K562 (cell line): Measurements from ENCODE around the gene UNC13A. TPM values are rescaled to one million over a fixed set of nuclear protein-coding genes. Genes with fewer than 3 reads are reported as not detected.

Source experiments
- ATAC-seq: fragments of 200-7000 bp; cut with Tn5 transposase; 3 replicates; pipeline ENCODE4 v1.9.1; 2020; ENCODE audit warnings: moderate library complexity
- BruUV-seq: library from RNA; stranded (reverse); fragments of 400-500 nt; replicated peaks from 2 replicates; lab custom pipeline; 2021; lab: Mats Ljungman, UMichigan
- CTCF ChIA-PET: fragments of 300-600 bp; formaldehyde crosslinking; extraction: SDS; loops from one replicate; lab custom pipeline; 2021; ENCODE audit warnings: low intra/inter-chr PET ratio; lab: Yijun Ruan, JAX
- POLR2A ChIA-PET: fragments of 300-600, 350-650 bp; sonication (Branson Sonifier 250); formaldehyde crosslinking; extraction: SDS; loops from one replicate; lab custom pipeline; 2021; ENCODE audit warnings: antibody characterized with exemption, inconsistent platforms; lab: Yijun Ruan, JAX
- DNase-seq, 4 experiments: peaks; one replicate each; pipeline versions ENCODE4 v3.0.0 to v3.0.0-alpha.2; 2011 to 2018; ENCODE audit warnings: low spot score in 3 of 4, mixed read lengths in 3 of 4; ENCODE audit errors: extremely low read depth in 1 of 4
- FAIRE-seq: peaks from 2 replicates; lab custom pipeline; 2011; peaks lifted over from hg19 to GRCh38; lab: Jason Lieb, UNC
- H2AFZ ChIP-seq: 2 replicates; pipeline ENCODE4 v1.6.0; 2011; ENCODE audit warnings: low read depth, low read length, control low read depth, inconsistent platforms
- H3K27ac ChIP-seq: fragments of 200-600 bp; 3 replicates; pipeline ENCODE4 v1.8.0; 2011; ENCODE audit warnings: low read depth, mild to moderate bottlenecking, control low read depth, inconsistent platforms, low read length, moderate library complexity, mixed read lengths; ENCODE audit errors: extremely low read depth
- H3K27me3 ChIP-seq, 2 experiments: fragments of 300-600 bp in 1 of 2; 2 replicates in 1 of 2; 3 replicates in 1 of 2; pipeline versions ENCODE4 v1.6.0 to v1.8.0; 2011; ENCODE audit warnings: inconsistent platforms in 2 of 2, low read length in 2 of 2, mild to moderate bottlenecking in 1 of 2, mixed read lengths in 1 of 2, moderate library complexity in 1 of 2; ENCODE audit not compliant: control insufficient read depth in 2 of 2, insufficient read depth in 2 of 2
- H3K36me3 ChIP-seq: fragments of 300-600 bp; 3 replicates; pipeline ENCODE4 v1.8.0; 2011; ENCODE audit warnings: mild to moderate bottlenecking, low read length, inconsistent platforms; ENCODE audit not compliant: control insufficient read depth, insufficient read depth
- H3K4me1 ChIP-seq, 2 experiments: fragments of 200-600 bp in 1 of 2; replicated peaks in 1 of 2; 2 replicates in 1 of 2; 3 replicates in 1 of 2; pipeline versions ENCODE4 v1.5.1 to v1.8.0; 2011; ENCODE audit warnings: inconsistent platforms in 2 of 2, low read length in 2 of 2, mild to moderate bottlenecking in 1 of 2, mixed read lengths in 1 of 2, moderate library complexity in 1 of 2; ENCODE audit not compliant: control insufficient read depth in 2 of 2, insufficient read depth in 2 of 2
- H3K4me2 ChIP-seq: 2 replicates; pipeline ENCODE4 v1.6.1; 2011; ENCODE audit warnings: low read length, control low read depth, inconsistent platforms, mixed read lengths; ENCODE audit not compliant: insufficient read depth
- H3K4me3 ChIP-seq: fragments of 200-600 bp; sonication (generic), shearing (Covaris generic); 2 replicates; pipeline ENCODE4 v1.5.1; 2016; ENCODE audit warnings: control low read depth, inconsistent platforms
- H3K79me2 ChIP-seq: fragments of 200-600 bp; 3 replicates; pipeline ENCODE4 v1.8.0; 2011; ENCODE audit warnings: low read length, inconsistent platforms; ENCODE audit not compliant: control insufficient read depth, insufficient read depth
- H3K9ac ChIP-seq, 2 experiments: 2 replicates each; pipeline versions ENCODE4 v1.6.0 to v1.6.1; 2011; ENCODE audit warnings: low read depth in 2 of 2, low read length in 2 of 2, control low read depth in 1 of 2, inconsistent platforms in 1 of 2, mild to moderate bottlenecking in 1 of 2, mixed read lengths in 1 of 2; ENCODE audit not compliant: insufficient read depth in 1 of 2
- H3K9me1 ChIP-seq: one replicate; pipeline ENCODE4 v1.6.0; 2011; ENCODE audit warnings: inconsistent platforms, mild to moderate bottlenecking, low read length, moderate library complexity; ENCODE audit not compliant: control insufficient read depth, insufficient read depth
- H3K9me3 ChIP-seq: replicated peaks from 2 replicates; pipeline ENCODE4 v1.5.1; 2011; ENCODE audit warnings: low read depth, low read length, inconsistent platforms; ENCODE audit not compliant: control insufficient read depth, insufficient read depth
- H4K20me1 ChIP-seq: replicated peaks from 2 replicates; pipeline ENCODE4 v1.6.1; 2011; ENCODE audit warnings: low read length, inconsistent platforms, mixed read lengths; ENCODE audit not compliant: control insufficient read depth, insufficient read depth
- BCOR ChIP-seq: fragments of 450-650 bp; IDR thresholded peaks from 2 replicates; pipeline ENCODE4 v1.6.1; 2016
- CREB1 ChIP-seq, 2 experiments: sonication (generic) in 1 of 2; formaldehyde crosslinking in 1 of 2; IDR thresholded peaks; 2 replicates each; pipeline versions ENCODE4 v1.6.1 to v1.8.0; 2012 to 2022; ENCODE audit warnings: inconsistent platforms in 1 of 2, mild to moderate bottlenecking in 1 of 2, missing genetic modification reagents in 1 of 2, moderate library complexity in 1 of 2
- KDM1A ChIP-seq, 2 experiments: fragments of 450-650 bp; IDR thresholded peaks; 2 replicates each; pipeline ENCODE4 v1.6.1; 2016; ENCODE audit warnings: mild to moderate bottlenecking in 2 of 2
- MYNN ChIP-seq, 2 experiments: sonication (generic); formaldehyde crosslinking in 1 of 2; IDR thresholded peaks; 2 replicates each; pipeline versions ENCODE4 v1.5.0 to v1.6.1; 2016 to 2020; ENCODE audit warnings: antibody characterized with exemption in 1 of 2, missing genetic modification reagents in 1 of 2
- RAD51 ChIP-seq: fragments of 450-650 bp; IDR thresholded peaks from 2 replicates; pipeline ENCODE4 v1.7.1; 2016; ENCODE audit warnings: low read depth, mild to moderate bottlenecking, borderline replicate concordance
- ZFP36 ChIP-seq: fragments of 150-350 bp; IDR thresholded peaks from 2 replicates; pipeline ENCODE4 v1.6.1; 2018; ENCODE audit warnings: low read length, low read depth; ENCODE audit not compliant: partially characterized antibody
- WGBS: fragments of 100-300 bp; shearing (Covaris generic); methylation state at CpG from one replicate; pipeline ENCODE4 v1.1.6; 2016; ENCODE audit warnings: low coverage, mixed read lengths; ENCODE audit not compliant: insufficient coverage; ENCODE audit errors: missing lambda C conversion rate; 5-methylcytosine and 5-hydroxymethylcytosine counted together
- in situ Hi-C: fragments of 300-500 bp; cut with MboI; formaldehyde crosslinking; loops from 4 replicates; pipeline ENCODE4 v1.15.0; 2018; ENCODE audit warnings: inconsistent platforms, mixed read lengths
- intact Hi-C: fragments of 100-400 bp; cut with micrococcal nuclease; formaldehyde crosslinking; loops from 2 replicates; pipeline ENCODE4 v1.14.2; 2022
- polyA plus RNA-seq, 8 experiments: library from polyadenylated mRNA; depleted of rRNA in 4 of 8; stranded (reverse) in 5 of 8; unstranded in 3 of 8; fragments of >200 nt; fragmentation: Nextera tagmentation in 2 of 8; fragmentation: Illumina TruSeq in 1 of 8; extraction: Ambion mirVana in 2 of 8; extraction: Trizol in 1 of 8; gene quantifications; 2 replicates each; pipeline versions ENCODE4 v1.2.1 to v1.2.3, GENCODE V29; 2011 to 2014; ENCODE audit warnings: inconsistent platforms in 1 of 8, missing spikeins in 1 of 8
- total RNA-seq, 7 experiments: library from RNA; depleted of rRNA in 6 of 7; stranded (reverse); fragments of >200 nt in 6 of 7; fragmentation: Illumina TruSeq in 2 of 7; extraction: Trizol in 2 of 7; gene quantifications; 2 replicates each; pipeline versions ENCODE4 v1.2.1 to v1.2.3, GENCODE V29; 2011 to 2021; ENCODE audit warnings: low replicate concordance in 1 of 7

Gene UNC13A
- total and polyA plus RNA-seq, 9 of the 15 experiments (the other 6 are each of a cell fraction or from before 2014, with no cell fraction given), result 0.03 to 1.0 (median 0.25) TPM

GRCh38 chr19:17656970-17657369, 31.2 kb downstream of the UNC13A start:
- TF ChIP-seq MYNN (IDR thresholded peaks at IDR 0.05) (no peak), MYNN (CRISPR knock-in tag; IDR thresholded peaks at IDR 0.05) (no peak), BCOR (peak; percentile 66; the same call in 1 of the 2 replicates), ZFP36 (peak; percentile 19), CREB1 (IDR thresholded peaks at IDR 0.05) (no peak), CREB1 (CRISPR knock-in tag; IDR thresholded peaks at IDR 0.05) (no peak), RAD51 (no peak), KDM1A (IDR thresholded peaks at IDR 0.05) (peak; percentile 10 to 55; a peak in 1 of 4 replicates)
- TF ChIP-seq, all 486 proteins: peak for 3
- intact Hi-C loops (no loop called here), in situ Hi-C loops (no loop called here)
- no peak overlapping the region for H3K9ac ChIP-seq
- no peak overlapping the region for H3K4me2 ChIP-seq
- ATAC-seq (no peak), DNase-seq (no peak), FAIRE-seq (no peak)
- H4K20me1 ChIP-seq, result no peaks in the 10 kb centered on the region; the same call in 1 of the 2 replicates
- H3K27me3 ChIP-seq, result peaks cover 12 to 54% of the 10 kb centered on the region in 2 experiments; a peak in 4 of 5 replicates
- ChIA-PET POLR2A (no interaction called here), CTCF (no interaction called here)
- BruUV-seq, result no TSS peak
- peaks cover 0 to 16% of the 10 kb centered on the region in 2 experiments; a peak in 2 of 5 replicates for H3K4me1 ChIP-seq
- no peaks in the 10 kb centered on the region for H3K79me2 ChIP-seq
- no peaks in the 10 kb centered on the region for H3K9me3 ChIP-seq
- H3K9me1 ChIP-seq, result no peaks in the 10 kb centered on the region
- no peak overlapping the region for H2AFZ ChIP-seq
- no peak overlapping the region for H3K4me3 ChIP-seq
- WGBS, result 7% methylated on average over 7 of the region's 8 CpGs
- no peak overlapping the region for H3K27ac ChIP-seq
- H3K36me3 ChIP-seq, result no peaks in the 10 kb centered on the region
